Ovary (tissue), 9 donors: ENCODE measurements around the gene TP53BP1. TPM values are rescaled to one million over a fixed set of nuclear protein-coding genes. Genes with fewer than 3 reads are reported as not detected.

ENCODE experiments used
- DNase-seq, 5 donors: peaks; one replicate each; pipeline ENCODE4 v3.0.0-alpha.2; 2019 to 2020
- H3K27ac ChIP-seq, 2 donors: fragments of 200-600 bp; one replicate each; pipeline versions ENCODE4 v1.5.1 to v1.8.0; 2019 to 2022
- H3K27me3 ChIP-seq: fragments of 200-600 bp; one replicate; pipeline ENCODE4 v1.8.0; 2022
- H3K36me3 ChIP-seq: fragments of 200-600 bp; sonication (generic); one replicate; pipeline ENCODE4 v1.5.1; 2019
- H3K4me1 ChIP-seq: one replicate; pipeline ENCODE4 v1.8.1; 2013; ENCODE audit warnings: mild to moderate bottlenecking, moderate library complexity; ENCODE audit not compliant: insufficient read depth
- H3K4me3 ChIP-seq: fragments of 200-600 bp; sonication (generic); one replicate; pipeline ENCODE4 v1.5.1; 2017
- H3K9me3 ChIP-seq, 2 donors: fragments of 200-600 bp in 1 of 2; sonication (generic) in 1 of 2; one replicate each; pipeline versions ENCODE4 v1.5.1 to v1.8.1; 2013 to 2019; ENCODE audit warnings: mild to moderate bottlenecking in 1 of 2, moderate library complexity in 1 of 2
- EP300 ChIP-seq: sonication (generic); formaldehyde crosslinking; IDR thresholded peaks from one replicate; pipeline ENCODE4 v1.6.1; 2017; ENCODE audit warnings: antibody characterized with exemption
- POLR2A ChIP-seq: fragments of 450-650 bp; IDR thresholded peaks from one replicate; pipeline ENCODE4 v1.6.1; 2017; ENCODE audit warnings: antibody characterized with exemption, mild to moderate bottlenecking, moderate library complexity
- WGBS, 3 donors: extraction: QIAGEN DNeasy Blood & Tissue Kit in 1 of 3; methylation state at CpG; one replicate each; pipeline versions ENCODE4 v1.1.5 to v1.1.7; 2013 to 2017; 5-methylcytosine and 5-hydroxymethylcytosine counted together
- intact Hi-C, 4 donors: fragments of 100-400 bp; cut with DNase I; formaldehyde crosslinking; loops; one replicate each; pipeline versions ENCODE4 v1.11.0 to v1.15.1; 2022 to 2023
- polyA plus RNA-seq, 2 donors: library from polyadenylated mRNA; stranded (reverse); fragments of 200-250 nt in 1 of 2; fragments of 350-450 nt in 1 of 2; fragmentation: Illumina TruSeq in 1 of 2; extraction: RNeasy Lipid Tissue Mini Kit (QIAGEN cat#74804) in 1 of 2; gene quantifications; one replicate each; pipeline ENCODE4 v1.2.3, GENCODE V29; 2013 to 2014
- total RNA-seq, 7 donors: library from RNA; depleted of rRNA in 2 of 7; stranded (reverse); fragments of >200 nt in 2 of 7; fragmentation: NEBNext Ultra II Directional in 3 of 7; extraction: Animal tissue kit (Norgen Biotek cat#: 25700) in 3 of 7; gene quantifications; one replicate each; pipeline versions ENCODE4 v1.1.0 to v1.2.4, GENCODE V29; 2016 to 2023
- TF ChIP-seq, protein P1 (sequence below), 3 donors: fragments of 450-650 bp in 2 of 3; fragments of 200-600 bp in 1 of 3; IDR thresholded peaks; one replicate each; pipeline versions ENCODE4 v1.5.1 to v1.8.0; 2016 to 2022; ENCODE audit warnings: antibody characterized with exemption in 3 of 3, mild to moderate bottlenecking in 1 of 3
- donor health status: DM: no; HTN: no; CAD: no; lungs with moderate emphysema.
- donor health status: DM: no; HTN: no; CAD: no.
- donor health status: Bipolar disorder and iron deficiency.
- donor health status: DM: yes; HTN: yes; CAD: no.
- donor health status: DM: no; HTN: no; CAD: no.
- donor health status: DM: yes; HTN: yes; CAD: no.

TP53BP1 gene
- total and polyA plus RNA-seq, 9 donors: 14.5 to 72.1 (median 47.6) TPM

DNA sequence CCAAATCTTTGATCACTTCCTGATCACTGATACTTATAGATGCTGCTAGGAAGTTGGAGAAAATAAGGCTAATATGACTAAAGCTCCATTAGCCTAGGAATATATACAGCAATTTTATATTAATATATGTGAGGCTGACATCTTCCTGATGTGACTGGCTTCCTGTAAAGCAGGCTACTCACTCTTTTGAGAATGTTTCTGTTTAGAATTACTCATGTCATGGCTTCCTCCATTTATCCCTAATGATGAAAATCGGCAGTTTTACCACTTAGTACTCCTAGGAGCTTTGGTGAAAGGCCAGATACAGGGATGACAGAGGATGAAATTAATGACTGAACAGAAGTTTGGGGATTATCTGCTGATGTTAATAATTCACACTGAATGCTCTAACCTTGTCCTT is 20.6 kb upstream of the TP53BP1 start:
- peaks cover 22% of the 10 kb centered on the region for H3K4me1 ChIP-seq
- H3K27ac ChIP-seq: no peak overlapping the region
- H3K27me3 ChIP-seq: no peaks in the 10 kb centered on the region
- intact Hi-C loops: no loop called here
- no peaks in the 10 kb centered on the region for H3K9me3 ChIP-seq
- no peak for DNase-seq
- WGBS, 3 donors: 77 to 84% (median 81%) methylated on average over 1 of the region's 1 CpG
- no peaks in the 10 kb centered on the region for H3K36me3 ChIP-seq
- TF ChIP-seq, protein P1, sequence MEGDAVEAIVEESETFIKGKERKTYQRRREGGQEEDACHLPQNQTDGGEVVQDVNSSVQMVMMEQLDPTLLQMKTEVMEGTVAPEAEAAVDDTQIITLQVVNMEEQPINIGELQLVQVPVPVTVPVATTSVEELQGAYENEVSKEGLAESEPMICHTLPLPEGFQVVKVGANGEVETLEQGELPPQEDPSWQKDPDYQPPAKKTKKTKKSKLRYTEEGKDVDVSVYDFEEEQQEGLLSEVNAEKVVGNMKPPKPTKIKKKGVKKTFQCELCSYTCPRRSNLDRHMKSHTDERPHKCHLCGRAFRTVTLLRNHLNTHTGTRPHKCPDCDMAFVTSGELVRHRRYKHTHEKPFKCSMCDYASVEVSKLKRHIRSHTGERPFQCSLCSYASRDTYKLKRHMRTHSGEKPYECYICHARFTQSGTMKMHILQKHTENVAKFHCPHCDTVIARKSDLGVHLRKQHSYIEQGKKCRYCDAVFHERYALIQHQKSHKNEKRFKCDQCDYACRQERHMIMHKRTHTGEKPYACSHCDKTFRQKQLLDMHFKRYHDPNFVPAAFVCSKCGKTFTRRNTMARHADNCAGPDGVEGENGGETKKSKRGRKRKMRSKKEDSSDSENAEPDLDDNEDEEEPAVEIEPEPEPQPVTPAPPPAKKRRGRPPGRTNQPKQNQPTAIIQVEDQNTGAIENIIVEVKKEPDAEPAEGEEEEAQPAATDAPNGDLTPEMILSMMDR (IDR thresholded peaks at IDR 0.05): no peak
- TF ChIP-seq EP300 (no peak), POLR2A (no peak)
- no peak overlapping the region for H3K4me3 ChIP-seq

DNA sequence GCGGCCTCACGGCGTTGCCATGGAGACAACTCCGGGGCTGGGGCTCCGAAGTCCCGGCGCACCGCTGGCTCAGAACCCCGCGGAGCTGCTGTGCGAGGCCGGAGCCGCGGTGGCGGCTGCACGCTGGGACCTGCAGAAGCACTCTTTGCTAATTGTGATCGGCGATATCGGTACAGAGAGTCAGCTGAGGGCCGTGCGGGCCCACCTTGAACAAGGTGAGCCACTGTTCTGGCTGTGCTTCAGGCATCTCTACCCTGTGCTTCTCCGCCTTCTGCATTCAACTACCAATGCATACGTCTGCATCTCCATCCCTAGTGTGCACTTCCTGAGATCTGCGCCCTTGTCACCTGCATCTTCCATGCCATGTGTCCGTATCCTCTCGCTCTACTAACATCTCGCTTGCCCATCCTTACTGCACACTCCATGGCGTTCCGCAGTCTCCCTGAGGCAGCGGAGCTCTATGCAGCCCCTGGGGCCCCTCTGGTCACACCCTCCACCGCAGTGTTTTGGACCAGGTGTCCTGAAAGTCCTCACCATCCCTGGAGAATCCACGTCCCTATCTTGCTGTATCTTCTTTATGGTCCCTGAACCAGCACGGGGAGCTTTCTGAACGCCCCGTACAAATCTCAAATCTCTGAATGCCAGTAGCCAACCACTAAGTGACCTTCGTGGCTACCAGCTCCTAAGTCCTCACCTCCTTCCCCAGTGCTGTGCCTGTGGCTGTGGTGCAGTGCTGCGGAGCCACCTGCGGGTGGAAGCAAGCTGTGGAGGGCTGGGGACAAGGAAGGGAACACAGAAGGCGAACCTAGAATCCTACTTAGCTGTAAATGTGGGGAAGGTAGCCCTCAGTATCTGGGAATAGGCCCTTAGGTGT is 18.3 kb upstream of the TP53BP1 start:
- TF ChIP-seq, protein P1 (IDR thresholded peaks at IDR 0.05): no peak
- TF ChIP-seq POLR2A: no peak
- TF ChIP-seq EP300: no peak
- no peak overlapping the region for H3K27ac ChIP-seq
- intact Hi-C loops: no loop called here

DNA sequence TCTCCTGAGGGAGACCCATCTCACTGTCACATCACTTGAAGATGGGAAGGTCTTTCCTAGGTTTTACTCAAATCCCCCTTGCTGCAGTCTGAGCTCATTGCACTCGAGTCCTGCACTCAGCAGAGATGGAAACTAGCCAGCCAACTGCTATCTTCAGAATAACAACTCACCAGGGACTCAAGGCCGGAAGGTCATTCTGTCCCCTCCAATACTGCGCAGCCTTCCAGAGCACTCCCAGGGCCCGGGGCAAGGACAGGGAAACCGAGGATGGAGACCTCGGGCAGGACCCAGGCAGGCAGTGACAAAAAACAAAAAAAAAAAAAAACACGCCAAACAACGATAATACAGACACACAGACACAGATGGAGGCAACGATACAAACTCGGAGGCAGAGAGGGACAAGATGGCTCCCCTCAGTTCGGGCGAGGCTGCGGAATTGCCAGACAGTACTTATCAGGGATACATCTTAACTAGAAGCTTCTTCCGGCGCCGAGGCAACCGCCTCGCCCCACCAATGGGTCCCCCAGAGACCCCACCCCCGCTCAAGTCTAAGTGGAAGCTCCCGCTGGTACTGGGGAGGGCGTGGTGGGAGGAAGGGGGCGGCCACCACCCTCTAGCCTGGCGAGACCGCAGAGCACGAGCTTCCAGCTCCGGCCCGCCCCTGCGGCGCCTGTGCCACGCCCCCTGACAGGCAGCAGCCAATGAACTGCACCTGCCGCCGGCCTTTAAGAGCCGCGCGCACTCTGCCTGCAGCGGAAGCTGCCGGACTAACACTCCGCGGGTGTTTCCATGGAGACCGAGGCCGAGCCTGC is 17.4 kb upstream of the TP53BP1 start:
- TF ChIP-seq EP300 (no peak), POLR2A (peak; percentile 73)
- TF ChIP-seq, protein P1 (IDR thresholded peaks at IDR 0.05): peak in 1 of 3 donors; percentile 31
- peak overlapping the region; percentile 79 to 92 for H3K27ac ChIP-seq
- 0% methylated on average over 38 to 41 of the region's 41 CpGs for WGBS, 3 donors
- peak overlapping the region; percentile 60 for H3K4me3 ChIP-seq
- intact Hi-C loops: no loop called here
- H3K4me1 ChIP-seq: peaks cover 11% of the 10 kb centered on the region
- DNase-seq: peak; percentile 98 to 100 (median 99)
- H3K36me3 ChIP-seq: no peaks in the 10 kb centered on the region
- H3K27me3 ChIP-seq: no peaks in the 10 kb centered on the region
- H3K9me3 ChIP-seq: no peaks in the 10 kb centered on the region

More for the DNA sequence above, 18.3 kb upstream of the TP53BP1 start:
- H3K4me1 ChIP-seq: peaks cover 15% of the 10 kb centered on the region
- no peaks in the 10 kb centered on the region for H3K27me3 ChIP-seq
- H3K36me3 ChIP-seq: no peaks in the 10 kb centered on the region
- H3K4me3 ChIP-seq: peak overlapping the region; percentile 60
- H3K9me3 ChIP-seq: no peaks in the 10 kb centered on the region
- 9 to 16% (median 14%) methylated on average over 25 to 39 of the region's 39 CpGs for WGBS, 3 donors
- no peak for DNase-seq

DNA sequence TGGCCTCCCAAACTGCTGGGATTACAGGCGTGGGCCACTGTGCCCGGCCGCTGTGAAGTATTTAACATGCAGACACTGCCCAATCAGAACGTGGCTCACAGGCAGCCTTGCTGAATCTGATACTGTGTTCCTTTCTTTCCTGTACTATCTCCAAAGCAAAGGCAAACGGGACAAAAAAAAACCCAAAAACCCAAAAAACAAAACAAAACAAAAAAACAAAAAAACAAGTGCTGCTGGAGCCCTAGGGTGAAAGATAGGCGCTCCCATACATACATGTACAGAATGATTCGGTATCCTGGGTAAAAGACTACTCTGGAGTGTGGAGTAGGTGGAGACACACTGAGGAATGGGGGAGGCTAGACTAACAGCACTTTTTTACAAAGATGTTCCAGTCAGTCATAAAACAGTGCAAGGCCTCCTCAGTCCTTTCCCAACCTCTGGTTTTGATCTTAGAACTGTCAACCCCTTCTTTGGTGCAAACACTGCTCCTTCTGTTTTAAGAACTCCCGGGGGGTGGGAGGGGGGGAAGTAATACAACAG is 16.8 kb upstream of the TP53BP1 start:
- H3K4me3 ChIP-seq: peak overlapping the region; percentile 60
- H3K36me3 ChIP-seq: no peaks in the 10 kb centered on the region
- peaks cover 11% of the 10 kb centered on the region for H3K4me1 ChIP-seq
- peak in 1 of 5 donors; percentile 57 for DNase-seq
- H3K9me3 ChIP-seq: no peaks in the 10 kb centered on the region
- intact Hi-C loops: no loop called here
- 15 to 18% (median 17%) methylated on average over 8 of the region's 8 CpGs for WGBS, 3 donors
- no peak for TF ChIP-seq EP300
- TF ChIP-seq, protein P1 (IDR thresholded peaks at IDR 0.05): no peak
- TF ChIP-seq POLR2A: no peak
- no peaks in the 10 kb centered on the region for H3K27me3 ChIP-seq
- peak overlapping the region; percentile 79 to 92 for H3K27ac ChIP-seq
